ENCODE measurements around the gene PREPL.

Gene PREPL

GRCh38 chr2:44295633-44296359, 65.5 kb downstream of the PREPL start:
- peak; percentile 27 for DNase-seq (ENCODE audit: low read depth, low spot score)

DNA sequence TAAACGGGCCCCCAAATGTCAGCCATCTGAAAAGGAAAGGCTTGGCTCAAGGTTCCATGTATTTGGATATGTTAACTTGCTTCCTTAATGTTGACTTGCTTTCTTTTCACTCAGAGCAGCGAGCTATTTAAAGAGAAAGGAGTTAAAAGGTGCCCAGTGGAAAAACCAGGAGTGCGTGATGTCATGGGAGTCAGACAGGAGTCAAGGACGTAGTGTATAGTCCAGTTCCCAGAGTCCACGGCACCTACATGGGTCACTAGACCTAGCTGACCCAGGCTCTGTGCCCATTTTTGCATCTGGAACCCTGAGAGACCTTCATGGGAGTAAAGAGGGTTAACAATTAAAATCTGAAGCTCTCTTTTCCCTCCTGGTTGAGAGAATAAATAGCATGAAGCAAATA, 66.2 kb downstream of the PREPL start:
- no peak for DNase-seq (ENCODE audit: low read depth, low spot score)

GRCh38 chr2:44291281-44292248, 69.7 kb downstream of the PREPL start:
- DNase-seq (ENCODE audit: low read depth, low spot score), result peak; percentile 75

DNA sequence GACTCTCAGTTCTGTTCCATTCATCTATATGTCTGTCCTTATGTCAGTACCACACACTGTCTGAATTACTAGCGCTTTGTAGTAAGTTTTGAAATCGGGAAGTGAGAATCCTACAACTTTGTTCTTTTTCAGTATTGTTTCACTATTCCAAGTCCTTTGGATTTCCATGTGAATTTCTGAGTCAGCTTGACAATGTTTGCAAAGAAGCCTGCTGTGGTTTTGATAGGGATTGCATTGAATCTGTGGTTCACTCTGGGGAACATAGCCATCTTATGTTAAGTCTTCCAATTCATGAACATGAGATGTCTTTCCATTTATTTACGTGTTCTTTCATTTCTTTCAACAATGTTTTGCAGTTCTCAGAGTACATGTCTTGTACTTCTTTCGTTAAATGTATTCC, 71.0 kb downstream of the PREPL start:
- DNase-seq (ENCODE audit: low read depth, low spot score), result no peak

GRCh38 chr2:44286884-44287638, 74.2 kb downstream of the PREPL start:
- no peak for DNase-seq (ENCODE audit: low read depth, low spot score)

DNA sequence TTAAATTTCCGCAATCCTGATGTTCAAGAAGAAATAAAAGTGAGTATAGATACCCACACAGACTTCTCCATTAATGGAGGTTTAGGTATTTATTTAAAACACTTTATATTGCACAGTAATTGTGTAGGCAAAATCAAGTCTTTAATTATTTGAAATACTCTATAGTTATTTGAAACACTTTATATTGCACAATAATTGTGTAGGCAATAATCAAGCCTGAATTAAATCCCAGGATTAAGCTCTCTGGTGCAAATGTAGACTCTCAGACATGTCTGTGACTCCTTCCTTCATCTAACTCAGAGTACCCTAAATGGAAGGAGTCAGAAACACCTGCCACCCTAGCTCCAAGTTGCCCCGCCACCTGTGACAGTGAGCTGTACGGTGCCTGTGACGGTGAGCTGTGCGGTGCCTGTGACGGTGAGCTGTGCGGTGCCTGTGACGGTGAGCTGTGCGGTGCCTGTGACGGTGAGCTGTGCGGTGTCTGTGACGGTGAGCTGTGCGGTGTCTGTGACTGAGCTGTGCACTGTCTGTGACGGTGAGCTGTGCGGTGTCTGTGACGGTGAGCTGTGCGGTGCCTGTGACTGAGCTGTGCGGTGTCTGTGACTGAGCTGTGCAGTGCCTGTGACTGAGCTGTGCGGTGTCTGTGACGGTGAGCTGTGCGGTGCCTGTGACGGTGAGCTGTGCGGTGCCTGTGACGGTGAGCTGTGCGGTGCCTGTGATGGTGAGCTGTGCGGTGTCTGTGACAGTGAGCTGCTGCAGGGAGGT, 75.0 kb downstream of the PREPL start:
- DNase-seq (ENCODE audit: low read depth, low spot score), result no peak

DNA sequence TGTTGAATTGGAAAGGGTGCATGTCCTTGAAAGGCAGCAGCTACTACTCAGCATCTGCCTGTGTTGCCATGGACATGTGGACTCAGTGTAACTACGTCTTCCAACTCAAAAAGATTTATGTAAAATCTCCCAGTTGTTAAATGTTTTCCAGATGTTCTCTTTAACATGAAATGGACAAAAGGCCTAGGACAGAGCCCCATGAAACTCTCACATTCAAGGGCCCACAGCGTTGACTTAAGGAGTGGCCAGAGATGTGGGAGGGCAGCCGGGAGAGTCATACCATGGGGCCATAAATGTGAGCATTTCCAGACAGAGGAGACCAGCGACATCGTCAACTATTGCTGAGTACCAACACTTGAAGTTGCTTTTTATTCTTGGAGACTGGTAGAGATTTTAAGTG, 76.1 kb downstream of the PREPL start:
- DNase-seq (ENCODE audit: low read depth, low spot score), result no peak

DNA sequence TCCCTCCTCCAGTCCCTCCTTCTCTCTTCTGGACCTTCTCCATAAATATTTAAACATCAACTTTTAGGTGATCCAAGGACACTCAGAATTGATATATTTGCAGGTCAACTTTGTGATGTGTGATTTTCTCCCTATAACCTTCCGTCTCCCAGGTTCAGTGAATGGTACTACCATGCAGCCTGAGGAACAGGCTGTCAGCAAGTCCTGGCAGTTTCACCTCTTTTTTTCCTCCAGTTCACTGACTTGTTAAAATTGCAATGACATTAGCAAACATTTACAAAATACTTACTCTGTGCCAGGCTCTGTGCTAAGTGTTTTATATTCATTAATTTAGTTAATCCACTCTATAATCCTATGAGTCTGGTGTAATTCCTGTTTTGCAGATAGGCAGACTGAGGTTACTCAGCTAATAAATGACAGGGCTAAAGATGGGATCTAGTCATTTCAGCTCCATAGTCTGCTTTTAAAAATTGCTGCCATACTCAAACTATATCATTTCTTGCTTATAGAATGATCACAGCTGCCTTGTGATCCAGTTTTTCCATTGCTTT, 78.1 kb downstream of the PREPL start:
- DNase-seq (ENCODE audit: low read depth, low spot score), result no peak

GRCh38 chr2:44280869-44281268, 80.4 kb downstream of the PREPL start:
- DNase-seq (ENCODE audit: low read depth, low spot score), result no peak

DNA sequence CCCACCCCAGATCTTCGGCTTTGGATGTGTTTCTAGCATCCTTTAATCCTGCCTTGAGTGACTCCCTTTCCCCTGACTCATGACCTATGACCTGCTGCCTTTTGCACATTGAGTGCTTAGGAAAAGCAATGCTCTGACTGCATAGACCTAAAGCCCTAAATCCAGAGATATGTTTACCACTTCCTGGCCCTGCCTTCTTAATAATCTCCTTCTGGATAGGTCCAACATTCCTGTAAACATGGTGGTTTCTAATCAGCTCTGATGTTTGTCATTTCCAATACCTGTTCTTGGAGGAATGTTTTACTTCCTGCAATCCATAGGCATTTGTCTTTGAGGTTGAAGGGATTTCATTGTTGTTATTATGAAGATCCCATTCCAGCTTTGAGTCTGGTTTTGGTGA, 83.8 kb downstream of the PREPL start:
- DNase-seq (ENCODE audit: low read depth, low spot score), result peak; percentile 27

GRCh38 chr2:44275927-44276303, 85.4 kb downstream of the PREPL start:
- no peak for DNase-seq (ENCODE audit: low read depth, low spot score)

DNA sequence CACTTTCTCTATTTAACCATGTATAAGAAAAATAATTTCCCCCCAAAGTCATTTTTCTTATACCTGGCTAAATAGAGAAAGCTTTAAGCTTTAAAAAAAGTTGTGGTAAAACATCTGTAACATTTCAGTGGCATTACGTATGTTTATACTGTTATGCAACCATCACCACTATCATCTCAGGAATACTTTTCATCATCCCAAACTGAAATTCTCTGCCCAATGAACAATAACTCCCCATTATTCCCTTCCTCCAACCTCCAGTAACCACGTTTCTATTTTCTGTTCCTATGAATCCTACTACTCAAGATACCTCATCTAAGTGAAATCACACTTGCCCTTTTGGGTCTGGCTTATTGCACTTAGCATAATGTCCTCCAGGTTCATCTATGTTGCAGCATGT, 87.7 kb downstream of the PREPL start:
- DNase-seq (ENCODE audit: low read depth, low spot score), result no peak

GRCh38 chr2:44273076-44273475, 88.2 kb downstream of the PREPL start:
- DNase-seq (ENCODE audit: low read depth, low spot score), result no peak

DNA sequence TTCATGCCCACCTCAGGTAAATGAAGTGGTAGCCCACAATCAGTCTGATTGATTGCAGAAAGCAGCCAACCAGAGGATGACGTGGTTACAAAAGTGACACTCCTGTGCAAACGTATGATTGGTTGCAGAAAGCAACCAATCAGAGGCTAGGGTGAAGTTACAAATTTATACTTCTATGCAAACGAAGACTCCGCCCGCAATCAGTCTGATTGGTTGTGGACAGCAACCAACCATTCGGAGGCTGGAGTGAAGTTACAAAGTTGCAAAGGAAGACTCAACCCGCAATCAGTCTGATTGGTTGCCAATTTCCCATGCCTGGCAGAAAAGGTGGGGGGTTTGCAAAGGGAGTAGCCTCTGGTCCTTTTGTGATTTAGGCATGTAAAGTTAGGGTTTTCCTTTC, 90.0 kb downstream of the PREPL start:
- no peak for DNase-seq (ENCODE audit: low read depth, low spot score)

GRCh38 chr2:44269831-44270230, 91.5 kb downstream of the PREPL start:
- DNase-seq (ENCODE audit: low read depth, low spot score), result no peak

GRCh38 chr2:44267796-44268648, 93.3 kb downstream of the PREPL start:
- peak; percentile 11 for DNase-seq (ENCODE audit: low read depth, low spot score)
